22Rv1 (cell line): Measurements from ENCODE around the gene IQSEC1.

Experiments
- H3K27ac ChIP-seq: fragments of 450-650 bp; 2 replicates; pipeline ENCODE4 v1.5.1; 2017
- ZFX ChIP-seq: fragments of 450-650 bp; IDR thresholded peaks from 2 replicates; pipeline ENCODE4 v1.6.1; 2017; ENCODE audit warnings: antibody characterized with exemption, borderline replicate concordance
- TF ChIP-seq, protein P1 (sequence below): fragments of 450-650 bp; IDR thresholded peaks from 2 replicates; pipeline ENCODE4 v1.5.1; 2017; ENCODE audit warnings: mild to moderate bottlenecking

Gene IQSEC1

DNA sequence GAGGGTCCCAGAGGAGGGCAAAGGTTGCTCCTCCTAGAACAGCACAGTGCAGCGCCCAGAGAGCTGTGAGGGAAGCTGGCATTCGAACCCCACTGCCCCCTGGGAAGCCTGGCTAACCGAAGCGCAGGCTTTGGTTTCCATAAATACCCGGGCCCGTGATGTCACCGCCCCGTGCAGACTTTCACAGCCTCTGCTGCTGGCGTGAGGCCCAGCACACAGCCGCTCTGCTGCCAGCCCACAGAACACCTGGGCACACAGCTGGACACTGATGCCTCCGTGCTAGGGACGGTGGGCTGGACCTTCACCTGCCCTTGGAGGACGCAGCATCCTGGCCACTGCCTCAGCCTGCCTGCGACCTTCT, 1.0 kb downstream of the IQSEC1 start:
- no peak overlapping the region for H3K27ac ChIP-seq

DNA sequence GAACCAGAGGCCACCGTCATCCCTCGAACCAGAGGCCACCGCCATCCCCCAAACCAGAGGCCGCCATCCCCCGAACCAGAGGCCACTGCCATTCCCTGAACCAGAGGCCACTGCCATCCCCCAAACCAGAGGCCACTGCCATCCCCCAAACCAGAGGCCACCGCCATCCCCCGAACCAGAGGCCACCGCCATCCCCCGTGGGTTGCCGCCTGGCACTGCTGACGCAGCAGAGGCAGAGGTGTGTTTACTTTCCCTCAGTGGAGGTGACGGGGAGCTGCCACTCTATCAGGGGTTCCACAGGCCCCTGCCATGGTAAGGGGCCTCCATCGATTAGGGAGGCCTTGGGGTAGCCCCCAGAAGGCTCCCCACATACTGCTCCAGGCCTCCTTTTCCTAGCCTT, 1.5 kb downstream of the IQSEC1 start:
- TF ChIP-seq, protein P1, sequence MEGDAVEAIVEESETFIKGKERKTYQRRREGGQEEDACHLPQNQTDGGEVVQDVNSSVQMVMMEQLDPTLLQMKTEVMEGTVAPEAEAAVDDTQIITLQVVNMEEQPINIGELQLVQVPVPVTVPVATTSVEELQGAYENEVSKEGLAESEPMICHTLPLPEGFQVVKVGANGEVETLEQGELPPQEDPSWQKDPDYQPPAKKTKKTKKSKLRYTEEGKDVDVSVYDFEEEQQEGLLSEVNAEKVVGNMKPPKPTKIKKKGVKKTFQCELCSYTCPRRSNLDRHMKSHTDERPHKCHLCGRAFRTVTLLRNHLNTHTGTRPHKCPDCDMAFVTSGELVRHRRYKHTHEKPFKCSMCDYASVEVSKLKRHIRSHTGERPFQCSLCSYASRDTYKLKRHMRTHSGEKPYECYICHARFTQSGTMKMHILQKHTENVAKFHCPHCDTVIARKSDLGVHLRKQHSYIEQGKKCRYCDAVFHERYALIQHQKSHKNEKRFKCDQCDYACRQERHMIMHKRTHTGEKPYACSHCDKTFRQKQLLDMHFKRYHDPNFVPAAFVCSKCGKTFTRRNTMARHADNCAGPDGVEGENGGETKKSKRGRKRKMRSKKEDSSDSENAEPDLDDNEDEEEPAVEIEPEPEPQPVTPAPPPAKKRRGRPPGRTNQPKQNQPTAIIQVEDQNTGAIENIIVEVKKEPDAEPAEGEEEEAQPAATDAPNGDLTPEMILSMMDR, result no peak
- TF ChIP-seq ZFX, result no peak
- no peak overlapping the region for H3K27ac ChIP-seq

More for the DNA sequence above, 1.0 kb downstream of the IQSEC1 start:
- TF ChIP-seq ZFX, result no peak
- TF ChIP-seq, protein P1, result no peak

DNA sequence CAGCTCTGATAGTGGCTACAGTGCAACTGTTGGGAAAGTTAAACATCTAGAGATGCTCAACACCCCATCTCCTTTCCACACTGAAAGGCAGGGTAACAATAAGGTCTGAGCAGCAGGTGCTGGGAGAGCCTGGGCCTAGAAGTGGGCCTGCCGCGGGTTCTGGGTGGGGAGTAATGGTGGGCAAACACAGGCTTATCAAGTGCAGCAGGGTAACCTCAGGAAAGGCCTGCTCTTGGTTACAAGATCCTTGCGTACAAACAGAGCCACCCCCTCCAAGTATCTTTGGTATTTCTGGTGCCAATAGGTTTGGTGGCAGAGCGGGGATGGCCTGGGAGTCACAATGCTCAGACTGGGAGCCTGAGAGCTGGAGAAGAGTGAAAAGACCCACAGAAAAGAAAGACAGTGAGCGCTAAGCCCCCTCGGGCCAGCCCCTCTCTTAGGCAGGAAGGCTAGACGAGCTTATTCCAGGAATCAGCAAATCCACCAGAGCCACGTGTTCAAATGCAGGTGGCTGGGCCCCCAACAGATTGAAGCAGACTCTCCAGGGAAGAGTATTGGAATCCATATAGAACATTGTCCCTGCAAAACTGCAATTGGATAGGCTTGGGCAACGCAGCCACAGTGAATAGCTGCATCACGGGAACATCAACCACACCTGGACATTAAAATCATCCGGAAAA, 2.7 kb downstream of the IQSEC1 start:
- no peak overlapping the region for H3K27ac ChIP-seq
- TF ChIP-seq, protein P1, result no peak
- TF ChIP-seq ZFX, result no peak

DNA sequence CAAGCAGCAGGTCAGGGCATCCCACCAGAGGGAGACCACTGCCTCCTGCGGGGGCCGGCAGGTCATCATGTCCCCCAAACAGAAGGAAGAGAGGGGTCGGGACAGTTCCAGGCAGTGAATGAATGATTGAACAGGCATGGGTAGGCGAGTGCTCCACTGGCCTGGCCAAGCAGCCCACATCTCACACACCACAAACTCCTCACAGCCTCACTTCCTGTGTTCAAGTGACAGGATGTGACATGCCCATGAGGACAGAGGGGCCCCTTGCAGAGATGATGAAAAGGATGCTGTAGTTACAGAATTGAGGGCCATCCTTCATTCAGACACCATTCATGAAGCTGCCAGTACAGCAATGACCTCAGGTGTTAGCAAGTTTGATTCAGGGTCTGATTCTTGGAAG, 3.7 kb downstream of the IQSEC1 start:
- no peak for TF ChIP-seq ZFX
- TF ChIP-seq, protein P1, result no peak
- no peak overlapping the region for H3K27ac ChIP-seq

DNA sequence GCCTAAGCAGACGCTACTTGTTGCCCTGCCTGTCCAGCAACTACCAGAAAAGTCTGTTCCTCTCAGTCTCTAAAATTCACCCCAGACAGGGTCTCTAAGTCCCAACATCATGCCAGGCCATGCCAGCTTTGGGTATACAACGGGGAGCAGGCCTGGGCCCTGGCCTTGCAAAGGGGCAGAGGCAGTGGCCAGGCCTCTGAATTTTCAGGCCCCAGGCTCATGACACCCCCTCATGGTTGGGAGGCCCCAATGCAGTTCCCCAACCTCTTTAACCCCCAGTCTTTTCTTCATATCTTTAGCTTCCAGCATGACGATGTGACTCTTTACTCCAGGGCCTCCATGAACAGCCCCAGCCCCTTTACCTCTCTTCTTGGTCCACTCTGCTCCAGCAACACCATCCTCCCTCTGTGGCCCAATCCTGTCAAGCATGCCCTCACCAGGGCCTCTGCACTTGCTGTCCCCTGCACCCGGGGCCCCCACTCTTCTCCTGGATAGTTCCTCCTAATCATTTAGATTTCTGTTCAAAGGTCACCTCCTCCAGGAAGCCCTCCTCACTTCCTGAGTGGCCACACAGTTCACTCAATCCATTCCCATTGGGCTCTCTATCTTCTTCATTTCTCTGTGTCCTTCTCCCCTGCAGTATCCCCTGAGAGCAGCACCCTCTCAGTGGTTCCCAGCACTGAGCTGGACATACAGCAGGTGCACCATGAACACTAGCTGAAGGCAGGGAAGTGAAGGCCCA, 4.8 kb downstream of the IQSEC1 start:
- no peak for TF ChIP-seq ZFX
- TF ChIP-seq, protein P1, result no peak
- no peak overlapping the region for H3K27ac ChIP-seq

DNA sequence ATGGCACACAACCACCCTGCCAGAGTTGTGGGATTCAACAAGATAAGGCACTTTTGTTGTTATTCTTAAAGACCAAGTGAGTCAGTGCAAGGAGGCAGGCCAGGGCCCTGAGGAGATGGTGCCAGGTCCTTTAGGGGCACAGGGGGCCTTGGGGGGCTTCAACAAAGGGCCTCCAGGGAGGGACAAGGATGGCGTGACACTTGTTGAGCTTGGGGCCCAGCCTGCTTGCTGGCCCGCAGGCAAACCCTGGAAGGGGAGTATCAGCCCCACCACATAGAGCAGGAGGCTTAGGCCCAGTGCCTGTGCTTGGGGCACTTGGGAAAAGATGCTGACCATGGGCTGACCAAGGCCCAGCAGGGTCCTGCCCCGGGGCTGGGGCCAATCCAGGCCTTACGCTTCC, 5.5 kb downstream of the IQSEC1 start:
- H3K27ac ChIP-seq, result no peak overlapping the region
- TF ChIP-seq ZFX, result no peak
- TF ChIP-seq, protein P1, result no peak

DNA sequence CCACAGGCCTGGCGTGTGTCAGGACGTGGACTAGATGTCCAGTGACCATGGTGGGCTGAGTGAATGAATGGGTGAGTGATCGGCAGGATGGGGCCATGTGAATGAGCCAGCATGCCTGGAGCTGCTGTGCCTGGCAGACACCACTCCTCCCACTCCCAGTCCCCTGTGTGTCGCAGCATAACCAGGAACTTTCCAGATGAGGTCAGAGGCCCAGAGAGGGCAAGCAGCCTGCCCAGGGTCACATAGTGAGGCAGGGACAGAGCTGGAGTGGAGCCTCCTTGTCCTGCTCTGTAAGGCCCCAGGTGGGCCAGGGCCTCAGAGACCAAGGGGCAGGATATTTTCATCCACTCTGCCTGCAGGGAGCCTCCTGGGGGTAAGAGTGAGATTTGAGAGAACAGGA, 6.4 kb downstream of the IQSEC1 start:
- H3K27ac ChIP-seq, result no peak overlapping the region
- TF ChIP-seq, protein P1, result no peak
- no peak for TF ChIP-seq ZFX
